ENCODE data around the gene NEK6. TPM values are rescaled to one million over a fixed set of nuclear protein-coding genes. Genes with fewer than 3 reads are reported as not detected.

Gene NEK6
- total RNA-seq, 1 experiment from 2014 or later: 33.3 TPM

DNA sequence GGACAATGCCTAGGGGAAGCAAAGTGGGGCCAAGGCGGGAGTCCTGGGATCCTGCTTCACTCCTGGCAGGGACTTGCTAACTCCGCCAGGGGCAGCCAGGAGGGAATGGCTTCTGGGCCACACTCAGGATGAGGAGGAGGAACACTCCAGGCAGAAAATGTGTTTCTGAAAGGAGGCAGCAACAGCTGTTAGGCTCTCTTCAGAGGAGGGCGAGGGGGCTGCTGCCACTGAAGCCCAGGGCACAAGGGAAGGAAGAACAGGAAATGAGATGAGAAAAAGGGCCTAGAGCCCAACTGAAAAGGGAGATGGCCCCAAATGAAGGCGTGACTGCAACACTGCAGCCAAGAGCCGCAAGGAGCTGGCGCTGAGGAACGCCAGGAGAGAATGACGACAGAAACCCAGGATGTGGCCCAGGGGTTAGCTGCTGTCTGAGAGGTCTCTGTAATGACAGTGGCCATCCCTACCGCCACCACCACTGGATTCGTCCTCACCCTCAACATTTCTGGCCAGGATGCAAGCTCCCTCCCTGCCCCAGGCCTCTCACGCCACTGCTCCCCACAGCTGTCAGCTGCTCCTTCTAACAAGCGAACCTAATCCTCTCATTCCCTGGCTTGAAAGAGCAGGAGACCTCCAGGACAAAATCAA is 141.7 kb downstream of the NEK6 start:
- DNase-seq (ENCODE audit: low spot score): no peak

DNA sequence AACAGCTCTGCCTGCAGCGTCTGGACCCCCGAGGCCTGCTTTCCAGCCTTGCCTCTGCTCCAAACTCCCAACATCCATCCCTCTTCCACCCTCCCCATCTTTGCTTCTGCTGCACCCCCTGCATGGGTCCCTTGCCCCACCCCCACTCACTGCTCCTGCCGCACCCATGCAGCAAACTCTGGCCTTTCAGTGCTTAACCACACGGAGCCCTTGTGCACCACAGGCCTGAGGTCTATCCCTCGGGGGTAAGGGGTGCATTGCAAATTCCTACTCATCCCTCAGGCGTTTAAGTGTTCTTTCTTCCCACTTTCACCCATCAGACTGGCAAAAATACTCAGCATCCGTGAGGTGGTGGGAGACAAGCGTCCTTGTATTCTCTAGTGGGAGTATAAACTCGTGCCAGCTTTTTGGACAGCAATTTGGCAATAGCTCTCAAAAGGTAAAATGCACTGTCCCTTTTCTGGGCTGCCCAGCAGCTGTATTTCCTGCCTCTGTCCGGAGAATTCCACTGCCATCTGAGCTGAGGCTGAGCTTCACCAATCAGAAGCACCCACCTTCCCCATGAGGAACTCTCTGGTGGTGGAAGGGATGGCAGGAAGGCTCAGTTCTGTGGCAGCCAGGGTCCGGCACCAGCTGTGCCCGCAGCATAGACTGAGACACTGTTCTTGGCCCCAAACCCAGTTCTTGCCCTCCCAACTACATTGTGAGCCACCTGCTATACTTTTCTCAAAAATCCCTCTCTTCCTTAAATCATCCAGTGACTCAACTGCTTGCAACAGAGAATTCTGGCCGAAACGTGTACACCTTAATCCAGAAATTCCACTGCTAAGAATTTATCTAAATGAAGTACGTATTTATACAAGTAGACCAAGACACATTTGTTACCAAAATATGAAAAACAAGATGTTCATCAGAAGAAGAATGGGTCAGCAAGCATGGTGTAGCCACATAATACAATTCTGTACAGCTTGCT is 142.5 kb downstream of the NEK6 start:
- no peak for DNase-seq (ENCODE audit: low spot score)

Other genes starting within 250 kb of the NEK6 start
- gene LHX2, start 246.2 kb upstream of the NEK6 start, total RNA-seq (2014; rRNA removed; shearing (Covaris generic)): 10.9 and 14.5 TPM in 2 replicates
- gene PSMB7, start 157.5 kb downstream of the NEK6 start, total RNA-seq (2014; rRNA removed; shearing (Covaris generic)): 609 and 677 TPM in 2 replicates
- gene ADGRD2, start 192.5 kb downstream of the NEK6 start, total RNA-seq (2014; rRNA removed; shearing (Covaris generic)): not detected in 2 replicates
- gene NR5A1, start 249.4 kb downstream of the NEK6 start, total RNA-seq (2014; rRNA removed; shearing (Covaris generic)): not detected in 2 replicates

Data from A172 (cell line).